Thyroid gland (tissue), 4 donors: ENCODE data around the gene KBTBD6. TPM values are rescaled to one million over a fixed set of nuclear protein-coding genes. Genes with fewer than 3 reads are reported as not detected.

Experiments used
- DNase-seq, 2 donors: peaks; one replicate each; pipeline ENCODE4 v3.0.0-alpha.2; 2019
- H3K27ac ChIP-seq, 3 donors: fragments of 200-600 bp; sonication (generic); 1 replicate in 2 of 3; 2 replicates in 1 of 3; pipeline ENCODE4 v1.5.1; 2016 to 2019; ENCODE audit warnings: mild to moderate bottlenecking in 1 of 3, moderate library complexity in 1 of 3
- H3K27me3 ChIP-seq: fragments of 200-600 bp; sonication (generic); one replicate; pipeline ENCODE4 v1.5.1; 2019
- H3K36me3 ChIP-seq, 2 donors: fragments of 200-600 bp; sonication (generic); one replicate each; pipeline ENCODE4 v1.5.1; 2016 to 2019
- H3K4me1 ChIP-seq, 2 donors: fragments of 200-600 bp; sonication (generic); one replicate each; pipeline ENCODE4 v1.5.1; 2017 to 2019
- H3K4me3 ChIP-seq, 3 donors: fragments of 200-600 bp; sonication (generic); replicated peaks in 1 of 3; 1 replicate in 2 of 3; 2 replicates in 1 of 3; pipeline ENCODE4 v1.5.1; 2016; ENCODE audit warnings: mild to moderate bottlenecking in 1 of 3
- H3K9me3 ChIP-seq: fragments of 200-600 bp; sonication (generic); one replicate; pipeline ENCODE4 v1.5.1; 2017
- CTCF ChIP-seq, 6 experiments: fragments of 200-600 bp in 3 of 6; fragments of 450-650 bp in 3 of 6; sonication (generic) in 3 of 6; IDR thresholded peaks; one replicate each; pipeline ENCODE4 v1.5.1; 2016 to 2019; ENCODE audit warnings: antibody characterized with exemption in 6 of 6, mild to moderate bottlenecking in 2 of 6, inconsistent platforms in 1 of 6, moderate library complexity in 1 of 6
- POLR2A ChIP-seq, 2 donors: fragments of 450-650 bp; IDR thresholded peaks; one replicate each; pipeline ENCODE4 v1.6.1; 2017; ENCODE audit warnings: antibody characterized with exemption in 2 of 2, mild to moderate bottlenecking in 2 of 2, moderate library complexity in 1 of 2
- WGBS, 2 donors: methylation state at CpG; one replicate each; pipeline ENCODE4 v1.1.5; 2017; 5-methylcytosine and 5-hydroxymethylcytosine counted together
- intact Hi-C: fragments of 100-400 bp; cut with DNase I; formaldehyde crosslinking; loops from one replicate; pipeline ENCODE4 v1.15.1; 2023
- microRNA counts, 2 donors: library from miRNA; unstranded; fragments of <30 nt; microRNA quantifications; one replicate each; lab custom pipeline; 2016 to 2017
- microRNA-seq: library from miRNA; unstranded; fragments of <30 nt; microRNA quantifications from one replicate; pipeline ENCODE4, GENCODE V29; 2016
- small RNA-seq: library from RNA; depleted of rRNA; stranded (forward); fragments of <200 nt; gene quantifications from one replicate; pipeline ENCODE3, GENCODE V24; 2016
- total RNA-seq, 4 donors: library from RNA; depleted of rRNA; stranded (reverse); fragments of >200 nt; gene quantifications; one replicate each; pipeline ENCODE4 v1.2.3, GENCODE V29; 2016

The KBTBD6 gene
- total RNA-seq, 4 donors from 2014 or later: 10.2 to 11.9 (median 11.2) TPM

- intact Hi-C loops: loop anchor here (5.0 kb wide), 1 partner anchor 143 kb away; no protein-coding TSS in a partner anchor
- Histone ChIP-seq H3K9me3 (peaks cover 6% of the 10 kb centered on the region), H3K27me3 (no peaks in the 10 kb centered on the region), H3K27ac (no peak overlapping the region), H3K4me1 (no peaks in the 10 kb centered on the region), H3K4me3 (no peak overlapping the region), H3K36me3 (peaks cover 26 to 36% of the 10 kb centered on the region in 2 donors)
- TF ChIP-seq POLR2A (IDR thresholded peaks at IDR 0.05) (no peak), CTCF (IDR thresholded peaks at IDR 0.05) (no peak)
- no peak for DNase-seq
- WGBS, 2 donors: 97 to 98% methylated on average over 4 of the region's 4 CpGs
These were observed 52.9 kb downstream of the KBTBD6 start for GRCh38 chr13:41079725-41080124.

MicroRNA genes within 50 kb of the gene (microRNA counts, 767-probe panel; counts per million panel counts)
- microRNA hsa-miR-3168 (lab: Ali Mortazavi, UCI): 0 counts per million in 2 donors

Small RNA genes within 50 kb of the gene (microRNA-seq; reads per million reads assigned to microRNA genes)
- gene MIR3168: not detected

Small RNA genes within 50 kb of the gene (small RNA-seq; reads per million reads assigned to genes)
- gene MIR3168: not detected
- gene RN7SL597P: not detected

Other genes starting within 250 kb of the KBTBD6 start
- 100 to 1,000 TPM; 105 to 119 (median 110) TPM for gene ELF1, start 113.5 kb downstream of the KBTBD6 start, total RNA-seq
- 10 to 100 TPM in 3 of 4 donors, 1 to 10 TPM in 1; 9.4 to 19.2 (median 10.6) TPM for gene WBP4, start 71.3 kb downstream of the KBTBD6 start, total RNA-seq
- 10 to 100 TPM; 11.4 to 19.2 (median 14.6) TPM for gene KBTBD7, start 61.8 kb upstream of the KBTBD6 start, total RNA-seq
- gene MTRF1, start 130.8 kb upstream of the KBTBD6 start, total RNA-seq: 10 to 100 TPM in 3 of 4 donors, 1 to 10 TPM in 1; 9.3 to 22.2 (median 12.0) TPM
- gene NAA16, start 178.5 kb upstream of the KBTBD6 start, total RNA-seq: 10 to 100 TPM; 16.9 to 42.7 (median 19.0) TPM